HepG2 (cell line): ENCODE results near the gene KRTAP10-2. TPM values are rescaled to one million over a fixed set of nuclear protein-coding genes. Genes with fewer than 3 reads are reported as not detected.
A peak's percentile ranks its signal among the peaks of the same experiment; 100 is the strongest.

Experiments
- ARID2 ChIP-seq: sonication (generic); formaldehyde crosslinking; IDR thresholded peaks from 2 replicates; pipeline ENCODE4 v1.8.1; 2022; ENCODE audit warnings: mild to moderate bottlenecking, missing genetic modification reagents, borderline replicate concordance
- CBX5 ChIP-seq: sonication (generic); formaldehyde crosslinking; IDR thresholded peaks from 2 replicates; pipeline ENCODE4 v1.4.0; 2020; ENCODE audit warnings: missing genetic modification reagents, borderline replicate concordance
- CTCF ChIP-seq: sonication (generic); formaldehyde crosslinking; IDR thresholded peaks from 2 replicates; pipeline ENCODE4 v1.5.0; 2020; ENCODE audit warnings: mild to moderate bottlenecking, missing genetic modification reagents, moderate library complexity
- DBP ChIP-seq: sonication (generic); formaldehyde crosslinking; IDR thresholded peaks from 2 replicates; pipeline ENCODE4 v1.4.0; 2020; ENCODE audit warnings: missing genetic modification reagents; ENCODE audit errors: not compliant biosample characterization
- GLI4 ChIP-seq: sonication (generic); formaldehyde crosslinking; IDR thresholded peaks from 2 replicates; pipeline ENCODE4 v1.5.1; 2020; ENCODE audit warnings: missing genetic modification reagents, mild to moderate bottlenecking, moderate library complexity, borderline replicate concordance
- HMGXB4 ChIP-seq, 2 experiments: sonication (generic) in 1 of 2; formaldehyde crosslinking in 1 of 2; IDR thresholded peaks; 2 replicates each; pipeline versions ENCODE4 v1.4.0 to v1.6.1; 2018 to 2020; ENCODE audit warnings: missing genetic modification reagents in 2 of 2, borderline replicate concordance in 1 of 2, low read depth in 1 of 2, mild to moderate bottlenecking in 1 of 2, missing biosample characterization in 1 of 2
- MAFG ChIP-seq: sonication (generic); formaldehyde crosslinking; IDR thresholded peaks from 2 replicates; pipeline ENCODE4 v1.5.1; 2020; ENCODE audit warnings: mild to moderate bottlenecking, missing genetic modification reagents
- SMARCE1 ChIP-seq: fragments of 450-650 bp; IDR thresholded peaks from 2 replicates; pipeline ENCODE4 v1.6.1; 2017; ENCODE audit warnings: borderline replicate concordance
- TBX2 ChIP-seq: sonication (generic); formaldehyde crosslinking; IDR thresholded peaks from 2 replicates; pipeline ENCODE4 v1.5.0; 2020; ENCODE audit warnings: missing genetic modification reagents, mild to moderate bottlenecking, borderline replicate concordance
- ZNF264 ChIP-seq: sonication (generic); formaldehyde crosslinking; IDR thresholded peaks from 2 replicates; pipeline ENCODE4 v1.4.0; 2020; ENCODE audit warnings: missing genetic modification reagents
- ZNF281 ChIP-seq: sonication (generic); formaldehyde crosslinking; IDR thresholded peaks from 2 replicates; pipeline ENCODE4 v1.4.0; 2020; ENCODE audit warnings: missing genetic modification reagents, borderline replicate concordance
- polyA plus RNA-seq, 8 experiments: library from polyadenylated mRNA; depleted of rRNA in 3 of 8; stranded (reverse) in 7 of 8; unstranded in 1 of 8; fragments of >200 nt; fragmentation: Illumina TruSeq in 4 of 8; extraction: Trizol in 4 of 8; gene quantifications; 2 replicates each; pipeline versions ENCODE4 v1.2.1 to v1.2.3, GENCODE V29; 2011 to 2016; ENCODE audit warnings: low read depth in 4 of 8, missing spikeins in 1 of 8, mixed read lengths in 1 of 8; ENCODE audit not compliant: insufficient read depth in 1 of 8
- total RNA-seq, 5 experiments: library from RNA; depleted of rRNA; stranded (reverse); fragments of >200 nt; fragmentation: Illumina TruSeq; extraction: Trizol; gene quantifications; 2 replicates each; pipeline ENCODE4 v1.2.3, GENCODE V29; 2016; ENCODE audit warnings: low read depth in 1 of 5
- TF ChIP-seq, protein P1 (sequence below): sonication (generic); formaldehyde crosslinking; IDR thresholded peaks from 2 replicates; pipeline ENCODE4 v1.4.0; 2020; ENCODE audit warnings: missing genetic modification reagents
- TF ChIP-seq, protein P2 (sequence below): sonication (generic); formaldehyde crosslinking; IDR thresholded peaks from 2 replicates; pipeline ENCODE4 v1.4.0; 2020; ENCODE audit warnings: missing genetic modification reagents, mild to moderate bottlenecking, borderline replicate concordance

KRTAP10-2 gene
- total and polyA plus RNA-seq, 2 of the 13 experiments (the other 11 are each of a cell fraction or from before 2014, with no cell fraction given) = not detected

DNA sequence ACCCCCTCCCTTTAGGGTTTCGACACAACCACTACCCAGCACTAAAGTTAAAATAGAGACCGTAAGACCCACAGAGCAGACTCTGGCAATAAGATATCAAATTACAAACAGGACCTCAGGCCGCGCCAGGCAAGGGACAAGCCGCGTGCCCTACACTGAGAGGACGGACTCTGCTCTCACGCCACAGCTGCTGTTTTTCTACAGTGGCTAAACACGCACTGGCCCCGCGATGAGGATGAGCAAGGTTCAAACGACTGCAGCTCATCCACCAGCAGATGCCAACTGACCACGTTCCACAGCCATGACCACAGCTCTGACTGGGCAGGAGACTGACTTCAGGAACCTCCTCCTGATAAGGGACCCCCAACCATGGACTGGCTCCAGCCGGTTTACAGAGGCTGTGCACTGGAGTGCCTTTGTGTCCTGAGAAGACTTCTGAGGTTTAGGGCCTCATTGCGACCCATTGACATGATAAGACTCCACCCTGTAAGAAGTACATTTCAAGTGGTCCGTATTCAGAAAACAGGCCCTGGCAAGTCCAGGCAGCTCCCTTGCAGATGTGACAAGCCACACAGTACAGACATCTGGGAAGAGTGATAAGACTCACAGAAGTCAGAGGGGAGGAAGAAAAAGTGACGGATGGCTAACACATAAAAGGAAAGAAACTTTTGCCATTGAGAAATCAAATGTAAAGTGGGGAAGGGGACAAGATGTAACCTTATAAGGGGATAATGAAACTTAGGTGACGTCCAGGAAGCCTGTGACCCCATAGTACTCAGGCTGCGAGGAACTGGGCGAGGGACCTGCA, 42.5 kb upstream of the KRTAP10-2 start (continued):
- TF ChIP-seq ZNF281 (peak; percentile 39; the same call in 1 of the 2 replicates), SMARCE1 (no peak), MAFG (CRISPR knock-in tag) (no peak), GLI4 (CRISPR knock-in tag) (0 out of 2 replicates have a peak, but pooled peaks have one; percentile 38), ARID2 (no peak), DBP (CRISPR knock-in tag) (no peak), TBX2 (CRISPR knock-in tag) (peak; percentile 94), HMGXB4 (CRISPR knock-in tag; IDR thresholded peaks at IDR 0.05; ENCODE audit: borderline replicate concordance in 1 of 2, low read depth in 1 of 2) (peak in 1 of 2 experiments; percentile 47; a peak in 2 of 4 replicates), ZNF264 (CRISPR knock-in tag) (peak; percentile 83), CTCF (CRISPR knock-in tag) (peak; percentile 14), CBX5 (CRISPR knock-in tag) (peak; percentile 79; the same call in 1 of the 2 replicates)
- TF ChIP-seq, protein P1, sequence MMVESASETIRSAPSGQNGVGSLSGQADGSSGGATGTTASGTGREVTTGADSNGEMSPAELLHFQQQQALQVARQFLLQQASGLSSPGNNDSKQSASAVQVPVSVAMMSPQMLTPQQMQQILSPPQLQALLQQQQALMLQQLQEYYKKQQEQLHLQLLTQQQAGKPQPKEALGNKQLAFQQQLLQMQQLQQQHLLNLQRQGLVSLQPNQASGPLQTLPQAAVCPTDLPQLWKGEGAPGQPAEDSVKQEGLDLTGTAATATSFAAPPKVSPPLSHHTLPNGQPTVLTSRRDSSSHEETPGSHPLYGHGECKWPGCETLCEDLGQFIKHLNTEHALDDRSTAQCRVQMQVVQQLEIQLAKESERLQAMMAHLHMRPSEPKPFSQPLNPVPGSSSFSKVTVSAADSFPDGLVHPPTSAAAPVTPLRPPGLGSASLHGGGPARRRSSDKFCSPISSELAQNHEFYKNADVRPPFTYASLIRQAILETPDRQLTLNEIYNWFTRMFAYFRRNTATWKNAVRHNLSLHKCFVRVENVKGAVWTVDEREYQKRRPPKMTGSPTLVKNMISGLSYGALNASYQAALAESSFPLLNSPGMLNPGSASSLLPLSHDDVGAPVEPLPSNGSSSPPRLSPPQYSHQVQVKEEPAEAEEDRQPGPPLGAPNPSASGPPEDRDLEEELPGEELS (CRISPR knock-in tag) = peak; percentile 77
- TF ChIP-seq, protein P2, sequence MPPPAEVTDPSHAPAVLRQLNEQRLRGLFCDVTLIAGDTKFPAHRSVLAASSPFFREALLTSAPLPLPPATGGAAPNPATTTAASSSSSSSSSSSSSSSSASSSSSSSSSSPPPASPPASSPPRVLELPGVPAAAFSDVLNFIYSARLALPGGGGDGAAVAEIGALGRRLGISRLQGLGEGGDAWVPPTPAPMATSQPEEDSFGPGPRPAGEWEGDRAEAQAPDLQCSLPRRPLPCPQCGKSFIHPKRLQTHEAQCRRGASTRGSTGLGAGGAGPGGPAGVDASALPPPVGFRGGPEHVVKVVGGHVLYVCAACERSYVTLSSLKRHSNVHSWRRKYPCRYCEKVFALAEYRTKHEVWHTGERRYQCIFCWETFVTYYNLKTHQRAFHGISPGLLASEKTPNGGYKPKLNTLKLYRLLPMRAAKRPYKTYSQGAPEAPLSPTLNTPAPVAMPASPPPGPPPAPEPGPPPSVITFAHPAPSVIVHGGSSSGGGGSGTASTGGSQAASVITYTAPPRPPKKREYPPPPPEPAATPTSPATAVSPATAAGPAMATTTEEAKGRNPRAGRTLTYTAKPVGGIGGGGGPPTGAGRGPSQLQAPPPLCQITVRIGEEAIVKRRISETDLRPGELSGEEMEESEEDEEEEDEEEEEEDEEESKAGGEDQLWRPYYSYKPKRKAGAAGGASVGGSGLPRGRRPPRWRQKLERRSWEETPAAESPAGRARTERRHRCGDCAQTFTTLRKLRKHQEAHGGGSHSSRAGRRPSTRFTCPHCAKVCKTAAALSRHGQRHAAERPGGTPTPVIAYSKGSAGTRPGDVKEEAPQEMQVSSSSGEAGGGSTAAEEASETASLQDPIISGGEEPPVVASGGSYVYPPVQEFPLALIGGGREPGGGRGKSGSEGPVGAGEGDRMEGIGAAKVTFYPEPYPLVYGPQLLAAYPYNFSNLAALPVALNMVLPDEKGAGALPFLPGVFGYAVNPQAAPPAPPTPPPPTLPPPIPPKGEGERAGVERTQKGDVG (CRISPR knock-in tag) = peak; percentile 66; the same call in 1 of the 2 replicates
